Peyer's patch (tissue), 4 donors: Measurements from ENCODE around the gene DUXB. TPM values are rescaled to one million over a fixed set of nuclear protein-coding genes. Genes with fewer than 3 reads are reported as not detected.

Experiments used
- DNase-seq, 3 donors: peaks; one replicate each; pipeline ENCODE4 v3.0.0-alpha.2; 2017 to 2019
- H3K27ac ChIP-seq, 4 donors: fragments of 200-600 bp; sonication (generic); one replicate each; pipeline ENCODE4 v1.5.1; 2016 to 2019
- H3K27me3 ChIP-seq, 2 donors: fragments of 200-600 bp; sonication (generic); one replicate each; pipeline ENCODE4 v1.5.1; 2019
- H3K36me3 ChIP-seq, 3 donors: fragments of 200-600 bp; sonication (generic); one replicate each; pipeline ENCODE4 v1.5.1; 2016 to 2019
- H3K4me1 ChIP-seq, 4 donors: fragments of 200-600 bp; sonication (generic); one replicate each; pipeline ENCODE4 v1.5.1; 2016 to 2019
- H3K4me3 ChIP-seq, 4 donors: fragments of 200-600 bp; sonication (generic); 1 replicate in 3 of 4; 2 replicates in 1 of 4; pipeline ENCODE4 v1.5.1; 2016 to 2019; ENCODE audit warnings: mild to moderate bottlenecking in 1 of 4
- H3K9me3 ChIP-seq, 4 donors: fragments of 200-600 bp; sonication (generic); one replicate each; pipeline ENCODE4 v1.5.1; 2016 to 2019; ENCODE audit warnings: mild to moderate bottlenecking in 1 of 4
- POLR2A ChIP-seq, 2 donors: fragments of 450-650 bp; IDR thresholded peaks; one replicate each; pipeline ENCODE4 v1.5.1; 2017; ENCODE audit warnings: antibody characterized with exemption in 2 of 2, mild to moderate bottlenecking in 2 of 2, moderate library complexity in 2 of 2
- total RNA-seq, 4 donors: library from RNA; depleted of rRNA; stranded (reverse); fragments of >200 nt; gene quantifications; one replicate each; pipeline ENCODE4 v1.1.0, GENCODE V29; 2016
- TF ChIP-seq, protein P1 (sequence below), 6 experiments: fragments of 450-650 bp in 4 of 6; fragments of 200-600 bp in 2 of 6; sonication (generic) in 1 of 6; IDR thresholded peaks; one replicate each; pipeline ENCODE4 v1.5.1; 2017 to 2019; ENCODE audit warnings: antibody characterized with exemption in 6 of 6, mild to moderate bottlenecking in 3 of 6, moderate library complexity in 1 of 6

Gene DUXB, protein sequence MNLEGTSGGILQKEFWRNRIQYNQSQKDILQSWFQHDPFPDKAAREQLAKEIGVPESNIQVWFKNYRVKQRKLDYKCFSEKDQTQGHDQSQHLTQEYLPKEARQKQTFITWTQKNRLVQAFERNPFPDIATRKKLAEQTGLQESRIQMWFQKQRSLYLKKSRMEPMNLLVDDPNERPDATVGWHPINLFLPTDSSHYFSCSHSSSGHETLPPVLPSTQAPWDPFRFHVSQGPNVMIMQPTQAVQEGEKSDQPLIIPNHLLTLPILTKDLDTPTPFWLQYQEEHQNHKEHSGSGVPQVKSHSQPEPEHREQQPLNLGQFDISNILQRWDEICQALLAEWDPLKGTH
- total RNA-seq = not detected

DNA sequence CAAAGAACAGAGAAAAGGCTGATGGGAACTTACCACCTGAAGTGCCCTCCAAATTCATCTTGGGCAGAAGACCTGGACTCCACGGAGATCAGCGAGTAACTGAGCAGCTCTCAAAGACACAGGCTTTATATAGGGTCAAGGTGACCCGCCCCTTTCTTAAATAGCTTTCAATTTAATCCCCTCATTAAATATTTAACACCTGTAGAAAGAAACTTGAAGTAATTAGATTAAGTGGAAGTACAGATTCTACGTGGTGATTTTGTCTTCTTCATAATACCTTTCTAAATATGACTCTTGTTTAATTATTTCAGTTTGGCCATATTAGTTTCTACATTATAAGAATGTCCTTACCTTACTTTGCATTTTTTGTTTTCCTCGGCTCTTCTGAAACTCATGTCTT lies at the start of gene DUXB:
DUXB (minus strand) TSS at position 101 of the 400 bp plus-strand sequence; CDS start at position 58, 43 bp downstream.
- H3K9me3 ChIP-seq = no peaks in the 10 kb centered on the region
- TF ChIP-seq, protein P1, sequence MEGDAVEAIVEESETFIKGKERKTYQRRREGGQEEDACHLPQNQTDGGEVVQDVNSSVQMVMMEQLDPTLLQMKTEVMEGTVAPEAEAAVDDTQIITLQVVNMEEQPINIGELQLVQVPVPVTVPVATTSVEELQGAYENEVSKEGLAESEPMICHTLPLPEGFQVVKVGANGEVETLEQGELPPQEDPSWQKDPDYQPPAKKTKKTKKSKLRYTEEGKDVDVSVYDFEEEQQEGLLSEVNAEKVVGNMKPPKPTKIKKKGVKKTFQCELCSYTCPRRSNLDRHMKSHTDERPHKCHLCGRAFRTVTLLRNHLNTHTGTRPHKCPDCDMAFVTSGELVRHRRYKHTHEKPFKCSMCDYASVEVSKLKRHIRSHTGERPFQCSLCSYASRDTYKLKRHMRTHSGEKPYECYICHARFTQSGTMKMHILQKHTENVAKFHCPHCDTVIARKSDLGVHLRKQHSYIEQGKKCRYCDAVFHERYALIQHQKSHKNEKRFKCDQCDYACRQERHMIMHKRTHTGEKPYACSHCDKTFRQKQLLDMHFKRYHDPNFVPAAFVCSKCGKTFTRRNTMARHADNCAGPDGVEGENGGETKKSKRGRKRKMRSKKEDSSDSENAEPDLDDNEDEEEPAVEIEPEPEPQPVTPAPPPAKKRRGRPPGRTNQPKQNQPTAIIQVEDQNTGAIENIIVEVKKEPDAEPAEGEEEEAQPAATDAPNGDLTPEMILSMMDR (IDR thresholded peaks at IDR 0.05) = no peak
- no peak for TF ChIP-seq POLR2A (IDR thresholded peaks at IDR 0.05)
- no peak for DNase-seq
- H3K4me3 ChIP-seq = no peak within 1 kb of the TSS
- H3K36me3 ChIP-seq = no peaks in the 10 kb centered on the region
- H3K4me1 ChIP-seq = no peaks in the 10 kb centered on the region
- H3K27me3 ChIP-seq = no peaks in the 10 kb centered on the region
- no peak within 1 kb of the TSS for H3K27ac ChIP-seq

DNA sequence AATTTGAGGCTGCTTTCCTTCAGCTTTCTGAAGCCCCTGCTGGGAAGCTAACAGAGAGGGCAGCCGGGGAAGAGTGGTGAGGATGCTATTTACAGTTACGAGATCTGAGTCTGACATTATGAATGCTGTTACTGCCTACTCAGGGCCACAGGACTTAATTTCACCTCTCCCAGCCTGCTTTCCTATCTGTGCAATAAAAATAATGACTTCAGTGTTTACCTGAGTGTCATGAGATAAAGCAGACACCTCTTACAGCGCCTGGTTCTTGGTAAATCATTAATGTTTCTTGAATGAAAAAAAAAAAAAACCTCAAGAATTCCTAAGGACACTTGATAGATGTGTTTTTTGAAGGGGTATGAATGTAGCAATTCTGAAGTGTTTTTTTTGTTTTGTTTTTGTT lies 49.3 kb upstream of the DUXB start:
- Histone ChIP-seq H3K27me3 (no peaks in the 10 kb centered on the region), H3K9me3 (no peaks in the 10 kb centered on the region), H3K36me3 (no peaks in the 10 kb centered on the region), H3K27ac (no peak overlapping the region), H3K4me1 (peaks cover 0 to 18% (median 2%) of the 10 kb centered on the region in 4 donors), H3K4me3 (no peak overlapping the region)
- TF ChIP-seq, protein P1 (IDR thresholded peaks at IDR 0.05) = no peak
- no peak for TF ChIP-seq POLR2A (IDR thresholded peaks at IDR 0.05)
- DNase-seq = no peak

DNA sequence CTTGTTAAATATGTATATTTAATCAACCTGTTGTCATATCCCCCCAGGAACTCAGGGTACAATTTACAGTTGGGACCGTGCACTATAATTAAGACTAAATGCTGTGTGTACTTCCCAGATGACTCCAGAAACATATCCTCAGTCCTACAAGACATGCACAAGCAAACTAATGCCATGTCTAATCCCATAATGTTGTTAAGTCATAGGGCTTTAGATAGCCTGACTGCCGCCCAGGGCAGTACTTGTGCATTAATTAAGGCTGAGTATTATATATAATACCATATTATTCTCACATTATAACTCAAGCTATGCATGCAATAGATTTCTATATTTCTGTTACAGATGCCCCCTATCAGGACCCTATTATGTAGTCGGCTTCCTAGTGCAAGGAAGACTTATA lies 45.1 kb upstream of the DUXB start:
- no peaks in the 10 kb centered on the region for H3K36me3 ChIP-seq
- TF ChIP-seq, protein P1 (IDR thresholded peaks at IDR 0.05) = no peak
- TF ChIP-seq POLR2A (IDR thresholded peaks at IDR 0.05) = no peak
- no peak for DNase-seq
- no peaks in the 10 kb centered on the region for H3K27me3 ChIP-seq
- H3K27ac ChIP-seq = no peak overlapping the region
- no peak overlapping the region for H3K4me3 ChIP-seq
- H3K4me1 ChIP-seq = peaks cover 0 to 4% (median 2%) of the 10 kb centered on the region in 4 donors
- peaks cover 0 to 11% (median 0%) of the 10 kb centered on the region in 4 donors for H3K9me3 ChIP-seq

DNA sequence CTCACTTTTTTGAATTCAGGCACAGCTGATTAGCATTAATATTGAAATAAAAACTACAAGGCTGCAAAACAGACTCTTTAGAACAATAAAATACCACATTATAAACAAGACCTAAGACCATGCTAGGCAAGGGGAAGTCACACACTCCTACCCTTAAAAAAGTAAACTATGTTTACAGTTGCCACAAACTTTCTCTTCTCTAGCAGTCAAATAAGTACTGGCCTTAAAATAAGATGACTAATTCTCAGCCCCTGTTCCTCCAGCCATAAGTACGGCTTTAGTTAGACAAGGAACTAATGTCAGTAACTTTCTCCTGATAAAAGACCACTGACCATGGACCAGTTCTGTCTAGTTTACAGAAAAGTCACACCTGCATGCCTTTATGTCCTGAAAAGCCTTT lies 44.6 kb upstream of the DUXB start:
- H3K27ac ChIP-seq = no peak overlapping the region
- H3K27me3 ChIP-seq = no peaks in the 10 kb centered on the region
- TF ChIP-seq, protein P1 (IDR thresholded peaks at IDR 0.05) = no peak
- H3K4me3 ChIP-seq = no peak overlapping the region
- H3K9me3 ChIP-seq = peaks cover 0 to 11% (median 0%) of the 10 kb centered on the region in 4 donors
- H3K36me3 ChIP-seq = no peaks in the 10 kb centered on the region
- peaks cover 0 to 4% (median 2%) of the 10 kb centered on the region in 4 donors for H3K4me1 ChIP-seq
- DNase-seq = no peak

DNA sequence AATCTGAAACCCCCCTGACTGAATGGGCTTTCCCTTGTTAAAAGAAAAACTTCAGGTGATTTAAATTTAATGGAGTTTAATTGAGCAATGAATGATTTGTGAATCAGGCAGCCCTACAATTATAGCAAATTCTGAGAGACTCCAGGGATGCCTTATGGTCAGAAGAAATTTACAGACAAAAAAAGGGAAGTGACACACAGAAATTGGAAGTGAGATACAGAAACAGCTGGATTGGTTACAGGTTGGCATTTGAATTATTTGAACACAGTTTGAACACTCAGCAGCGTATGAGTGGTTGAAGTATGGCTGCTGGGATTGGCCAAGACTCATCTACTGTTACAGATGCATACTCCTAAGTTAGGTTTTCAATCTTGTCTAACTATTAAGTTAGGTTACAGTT lies 44.0 kb upstream of the DUXB start:
- TF ChIP-seq POLR2A (IDR thresholded peaks at IDR 0.05) = no peak
- TF ChIP-seq, protein P1 (IDR thresholded peaks at IDR 0.05) = no peak
- H3K4me1 ChIP-seq = peaks cover 0 to 4% (median 1%) of the 10 kb centered on the region in 4 donors
- H3K27me3 ChIP-seq = no peaks in the 10 kb centered on the region
- no peak overlapping the region for H3K4me3 ChIP-seq
- H3K9me3 ChIP-seq = peaks cover 0 to 11% (median 0%) of the 10 kb centered on the region in 4 donors
- H3K27ac ChIP-seq = no peak overlapping the region
- no peak for DNase-seq
- no peaks in the 10 kb centered on the region for H3K36me3 ChIP-seq
